H9 (cell line): ENCODE measurements around the gene SH3BP1. TPM values are rescaled to one million over a fixed set of nuclear protein-coding genes. Genes with fewer than 3 reads are reported as not detected.

Experiments
- DNase-seq: peaks from one replicate; pipeline ENCODE4 v3.0.0-alpha.2; 2017
- H2AFZ ChIP-seq: one replicate; pipeline ENCODE4 v1.6.1; 2013; ENCODE audit warnings: mild to moderate bottlenecking, low read length, control low read depth, moderate library complexity
- H2AK5ac ChIP-seq: 2 replicates; pipeline ENCODE4 v1.6.1; 2013; ENCODE audit warnings: low read length, control low read depth, mixed read lengths; ENCODE audit not compliant: insufficient read length
- H2BK120ac ChIP-seq: one replicate; pipeline ENCODE4 v1.6.1; 2013; ENCODE audit warnings: low read depth, mild to moderate bottlenecking, low read length, control low read depth, inconsistent platforms; ENCODE audit not compliant: poor library complexity, severe bottlenecking
- H2BK12ac ChIP-seq: 2 replicates; pipeline ENCODE4 v1.6.1; 2013; ENCODE audit warnings: low read length, control low read depth, mixed read lengths, low read depth; ENCODE audit not compliant: insufficient read length
- H2BK15ac ChIP-seq: 2 replicates; pipeline ENCODE4 v1.6.1; 2013; ENCODE audit warnings: low read depth, low read length, control low read depth
- H2BK20ac ChIP-seq: one replicate; pipeline ENCODE4 v1.6.1; 2013; ENCODE audit warnings: low read depth, mild to moderate bottlenecking, low read length, control low read depth, inconsistent platforms; ENCODE audit not compliant: poor library complexity, severe bottlenecking
- H2BK5ac ChIP-seq: 2 replicates; pipeline ENCODE4 v1.6.1; 2013; ENCODE audit warnings: low read length, control low read depth, mixed read lengths; ENCODE audit not compliant: insufficient read length
- H3K14ac ChIP-seq: 2 replicates; pipeline ENCODE4 v1.6.1; 2013; ENCODE audit warnings: low read length, control low read depth; ENCODE audit not compliant: insufficient read depth
- H3K18ac ChIP-seq: 2 replicates; pipeline ENCODE4 v1.6.1; 2013; ENCODE audit warnings: low read depth, mild to moderate bottlenecking, mixed read lengths, low read length, control low read depth; ENCODE audit not compliant: insufficient read length
- H3K23ac ChIP-seq: 2 replicates; pipeline ENCODE4 v1.6.1; 2013; ENCODE audit warnings: low read length, control low read depth, mixed read lengths, low read depth; ENCODE audit not compliant: insufficient read length
- H3K23me2 ChIP-seq: 2 replicates; pipeline ENCODE4 v1.6.1; 2013; ENCODE audit warnings: low read depth, mild to moderate bottlenecking, mixed read lengths, low read length, control low read depth; ENCODE audit not compliant: insufficient read length, poor library complexity, severe bottlenecking
- H3K27ac ChIP-seq: 2 replicates; pipeline ENCODE4 v1.5.1; 2013; ENCODE audit warnings: low read length, control low read depth, mixed read lengths, low read depth; ENCODE audit not compliant: insufficient read length
- H3K27me3 ChIP-seq: 2 replicates; pipeline ENCODE4 v1.6.1; 2013; ENCODE audit warnings: low read length, control low read depth, inconsistent platforms; ENCODE audit not compliant: insufficient read depth
- H3K4ac ChIP-seq: 2 replicates; pipeline ENCODE4 v1.6.1; 2013; ENCODE audit warnings: low read depth, mild to moderate bottlenecking, control low read depth, inconsistent platforms, low read length, moderate library complexity
- H3K4me1 ChIP-seq: 2 replicates; pipeline ENCODE4 v1.6.1; 2013; ENCODE audit warnings: low read length, control low read depth, inconsistent platforms; ENCODE audit not compliant: insufficient read depth
- H3K4me2 ChIP-seq: 2 replicates; pipeline ENCODE4 v1.6.1; 2013; ENCODE audit warnings: low read length, control low read depth, mixed read lengths; ENCODE audit not compliant: insufficient read length, insufficient read depth
- H3K56ac ChIP-seq: 2 replicates; pipeline ENCODE4 v1.6.1; 2013; ENCODE audit warnings: low read depth, mild to moderate bottlenecking, mixed read lengths, low read length, control low read depth; ENCODE audit not compliant: insufficient read length
- H3K79me1 ChIP-seq: 2 replicates; pipeline ENCODE4 v1.6.1; 2013; ENCODE audit warnings: low read depth, mild to moderate bottlenecking, moderate library complexity, low read length, control low read depth, inconsistent platforms; ENCODE audit not compliant: insufficient read depth, poor library complexity, severe bottlenecking
- H3K79me2 ChIP-seq: 2 replicates; pipeline ENCODE4 v1.6.1; 2013; ENCODE audit warnings: low read length, control low read depth, inconsistent platforms; ENCODE audit not compliant: insufficient read depth
- H3K9ac ChIP-seq: 2 replicates; pipeline ENCODE4 v1.6.1; 2013; ENCODE audit warnings: low read length, control low read depth, mixed read lengths; ENCODE audit not compliant: insufficient read length; ENCODE audit errors: extremely low read depth
- H3K9me3 ChIP-seq: one replicate; pipeline ENCODE4 v1.6.1; 2013; ENCODE audit warnings: low read depth, low read length, inconsistent platforms; ENCODE audit not compliant: control insufficient read depth
- H3T11ph ChIP-seq: one replicate; pipeline ENCODE4 v1.6.1; 2013; ENCODE audit warnings: mild to moderate bottlenecking, low read length, control low read depth, inconsistent platforms
- H4K20me1 ChIP-seq: one replicate; pipeline ENCODE4 v1.6.1; 2013; ENCODE audit not compliant: control insufficient read depth, insufficient read length, insufficient read depth
- H4K5ac ChIP-seq: 2 replicates; pipeline ENCODE4 v1.6.1; 2013; ENCODE audit warnings: low read depth, mild to moderate bottlenecking, mixed read lengths, low read length, control low read depth; ENCODE audit not compliant: insufficient read length
- H4K8ac ChIP-seq: replicated peaks from 2 replicates; pipeline ENCODE4 v1.6.1; 2013; ENCODE audit warnings: low read length, control low read depth, mixed read lengths, low read depth; ENCODE audit not compliant: insufficient read length
- H4K91ac ChIP-seq: 2 replicates; pipeline ENCODE4 v1.6.1; 2013; ENCODE audit warnings: low read depth, mild to moderate bottlenecking, moderate library complexity, mixed read lengths, low read length, control low read depth; ENCODE audit not compliant: insufficient read length
- H3K27ac Mint-ChIP-seq, 3 experiments: 2 replicates in 2 of 3; 3 replicates in 1 of 3; pipeline ENCODE4 v1.8.0; 2020 to 2021; ENCODE audit warnings: mixed read lengths in 3 of 3, mild to moderate bottlenecking in 1 of 3, moderate library complexity in 1 of 3
- H3K27me3 Mint-ChIP-seq: 2 replicates; pipeline ENCODE4 v1.8.0; 2021; ENCODE audit warnings: low read depth, mild to moderate bottlenecking, moderate library complexity, mixed read lengths
- H3K36me3 Mint-ChIP-seq, 3 experiments: 2 replicates in 2 of 3; 3 replicates in 1 of 3; pipeline ENCODE4 v1.8.0; 2020 to 2021; ENCODE audit warnings: low read depth in 3 of 3, mixed read lengths in 3 of 3; ENCODE audit not compliant: insufficient read depth in 1 of 3
- H3K4me1 Mint-ChIP-seq, 2 experiments: 2 replicates each; pipeline ENCODE4 v1.8.0; 2020; ENCODE audit warnings: mixed read lengths in 2 of 2
- H3K4me3 Mint-ChIP-seq, 2 experiments: 2 replicates in 1 of 2; 3 replicates in 1 of 2; pipeline ENCODE4 v1.8.0; 2020 to 2021; ENCODE audit warnings: mild to moderate bottlenecking in 2 of 2, mixed read lengths in 2 of 2, moderate library complexity in 1 of 2
- H3K9me3 Mint-ChIP-seq, 2 experiments: 2 replicates in 1 of 2; 3 replicates in 1 of 2; pipeline ENCODE4 v1.8.0; 2020; ENCODE audit warnings: mild to moderate bottlenecking in 2 of 2, mixed read lengths in 2 of 2, moderate library complexity in 1 of 2
- CTCF ChIP-seq: fragments of 200-600 bp; sonication (generic); conservative IDR thresholded peaks from 3 replicates; pipeline ENCODE4 v1.8.0; 2021; ENCODE audit warnings: antibody characterized with exemption, mild to moderate bottlenecking
- WGBS: extraction: QIAGEN DNeasy Blood & Tissue Kit; methylation state at CpG from one replicate; pipeline ENCODE4 v1.1.7; 2013; ENCODE audit warnings: missing lambda C conversion rate, low lambda C conversion rate, mixed read lengths; ENCODE audit not compliant: insufficient read length; ENCODE audit errors: extremely low coverage; 5-methylcytosine and 5-hydroxymethylcytosine counted together
- total RNA-seq: library from RNA; stranded (reverse); gene quantifications from 2 replicates; pipeline ENCODE4 v1.2.1, GENCODE V29; 2021

The SH3BP1 gene
- total RNA-seq, 1 experiment from 2014 or later: 33.6 TPM

- no CpG with 5 or more reads among the region's 5 CpGs for WGBS
- H4K8ac ChIP-seq: no peak overlapping the region
- H3K27ac ChIP-seq: no peak overlapping the region
- no peaks in the 10 kb centered on the region for H3K79me2 ChIP-seq
- H2BK12ac ChIP-seq: no peak overlapping the region
- H4K91ac ChIP-seq: no peak overlapping the region
- peaks cover 8% of the 10 kb centered on the region for H3K27me3 Mint-ChIP-seq
- peaks cover 3% of the 10 kb centered on the region; the same call in 1 of the 2 replicates for H3K4me1 ChIP-seq
- no peak overlapping the region for H3K23ac ChIP-seq
- no peak overlapping the region for H2AFZ ChIP-seq
- no peak overlapping the region for H3K14ac ChIP-seq
- no peak for DNase-seq
- no peaks in the 10 kb centered on the region for H3K36me3 Mint-ChIP-seq
- H2BK120ac ChIP-seq: no peak overlapping the region
- H4K5ac ChIP-seq: no peak overlapping the region
- H3K9me3 ChIP-seq: no peaks in the 10 kb centered on the region
- no peak overlapping the region for H3K9ac ChIP-seq
- H3K9me3 Mint-ChIP-seq: no peaks in the 10 kb centered on the region
- no peak overlapping the region for H2BK5ac ChIP-seq
- no peaks in the 10 kb centered on the region for H4K20me1 ChIP-seq
- H3K27me3 ChIP-seq: no peaks in the 10 kb centered on the region
- H3K18ac ChIP-seq: no peak overlapping the region
- H3K23me2 ChIP-seq: peaks cover 10% of the 10 kb centered on the region
- no peak overlapping the region for H3K56ac ChIP-seq
- no peak overlapping the region for H2BK20ac ChIP-seq
- H2AK5ac ChIP-seq: no peak overlapping the region
- no peak for TF ChIP-seq CTCF
- H3T11ph ChIP-seq: no peak overlapping the region
- H3K4me3 Mint-ChIP-seq: no peak overlapping the region
- no peak overlapping the region for H3K4ac ChIP-seq
- H2BK15ac ChIP-seq: no peak overlapping the region
- H3K27ac Mint-ChIP-seq: no peak overlapping the region
- peaks cover 3% of the 10 kb centered on the region for H3K79me1 ChIP-seq
- no peak overlapping the region for H3K4me2 ChIP-seq
- H3K4me1 Mint-ChIP-seq: peaks cover 20 to 32% of the 10 kb centered on the region in 2 experiments
Observed at GRCh38 chr22:37604875-37605274, 34.6 kb upstream of the SH3BP1 start.
